K562 (cell line): ENCODE results near the gene RPS6KA2. TPM values are rescaled to one million over a fixed set of nuclear protein-coding genes. Genes with fewer than 3 reads are reported as not detected.
A peak's percentile ranks its signal among the peaks of the same experiment; 100 is the strongest.

Experiments used
- ATAC-seq: fragments of 200-7000 bp; cut with Tn5 transposase; 3 replicates; pipeline ENCODE4 v1.9.1; 2020; ENCODE audit warnings: moderate library complexity
- BruUV-seq: library from RNA; stranded (reverse); fragments of 400-500 nt; replicated peaks from 2 replicates; lab custom pipeline; 2021; lab: Mats Ljungman, UMichigan
- CTCF ChIA-PET: fragments of 300-600 bp; formaldehyde crosslinking; extraction: SDS; loops from one replicate; lab custom pipeline; 2021; ENCODE audit warnings: low intra/inter-chr PET ratio; lab: Yijun Ruan, JAX
- POLR2A ChIA-PET: fragments of 300-600, 350-650 bp; sonication (Branson Sonifier 250); formaldehyde crosslinking; extraction: SDS; loops from one replicate; lab custom pipeline; 2021; ENCODE audit warnings: antibody characterized with exemption, inconsistent platforms; lab: Yijun Ruan, JAX
- DNase-seq, 4 experiments: peaks; one replicate each; pipeline versions ENCODE4 v3.0.0 to v3.0.0-alpha.2; 2011 to 2018; ENCODE audit warnings: low spot score in 3 of 4, mixed read lengths in 3 of 4; ENCODE audit errors: extremely low read depth in 1 of 4
- FAIRE-seq: peaks from 2 replicates; lab custom pipeline; 2011; peaks lifted over from hg19 to GRCh38; lab: Jason Lieb, UNC
- H2AFZ ChIP-seq: 2 replicates; pipeline ENCODE4 v1.6.0; 2011; ENCODE audit warnings: low read depth, low read length, control low read depth, inconsistent platforms
- H3K27ac ChIP-seq: fragments of 200-600 bp; 3 replicates; pipeline ENCODE4 v1.8.0; 2011; ENCODE audit warnings: low read depth, mild to moderate bottlenecking, control low read depth, inconsistent platforms, low read length, moderate library complexity, mixed read lengths; ENCODE audit errors: extremely low read depth
- H3K27me3 ChIP-seq, 2 experiments: fragments of 300-600 bp in 1 of 2; 2 replicates in 1 of 2; 3 replicates in 1 of 2; pipeline versions ENCODE4 v1.6.0 to v1.8.0; 2011; ENCODE audit warnings: inconsistent platforms in 2 of 2, low read length in 2 of 2, mild to moderate bottlenecking in 1 of 2, mixed read lengths in 1 of 2, moderate library complexity in 1 of 2; ENCODE audit not compliant: control insufficient read depth in 2 of 2, insufficient read depth in 2 of 2
- H3K36me3 ChIP-seq: fragments of 300-600 bp; 3 replicates; pipeline ENCODE4 v1.8.0; 2011; ENCODE audit warnings: mild to moderate bottlenecking, low read length, inconsistent platforms; ENCODE audit not compliant: control insufficient read depth, insufficient read depth
- H3K4me1 ChIP-seq, 2 experiments: fragments of 200-600 bp in 1 of 2; replicated peaks in 1 of 2; 2 replicates in 1 of 2; 3 replicates in 1 of 2; pipeline versions ENCODE4 v1.5.1 to v1.8.0; 2011; ENCODE audit warnings: inconsistent platforms in 2 of 2, low read length in 2 of 2, mild to moderate bottlenecking in 1 of 2, mixed read lengths in 1 of 2, moderate library complexity in 1 of 2; ENCODE audit not compliant: control insufficient read depth in 2 of 2, insufficient read depth in 2 of 2
- H3K4me2 ChIP-seq: 2 replicates; pipeline ENCODE4 v1.6.1; 2011; ENCODE audit warnings: low read length, control low read depth, inconsistent platforms, mixed read lengths; ENCODE audit not compliant: insufficient read depth
- H3K4me3 ChIP-seq: fragments of 200-600 bp; sonication (generic), shearing (Covaris generic); 2 replicates; pipeline ENCODE4 v1.5.1; 2016; ENCODE audit warnings: control low read depth, inconsistent platforms
- H3K79me2 ChIP-seq: fragments of 200-600 bp; 3 replicates; pipeline ENCODE4 v1.8.0; 2011; ENCODE audit warnings: low read length, inconsistent platforms; ENCODE audit not compliant: control insufficient read depth, insufficient read depth
- H3K9ac ChIP-seq, 2 experiments: 2 replicates each; pipeline versions ENCODE4 v1.6.0 to v1.6.1; 2011; ENCODE audit warnings: low read depth in 2 of 2, low read length in 2 of 2, control low read depth in 1 of 2, inconsistent platforms in 1 of 2, mild to moderate bottlenecking in 1 of 2, mixed read lengths in 1 of 2; ENCODE audit not compliant: insufficient read depth in 1 of 2
- H3K9me1 ChIP-seq: one replicate; pipeline ENCODE4 v1.6.0; 2011; ENCODE audit warnings: inconsistent platforms, mild to moderate bottlenecking, low read length, moderate library complexity; ENCODE audit not compliant: control insufficient read depth, insufficient read depth
- H3K9me3 ChIP-seq: replicated peaks from 2 replicates; pipeline ENCODE4 v1.5.1; 2011; ENCODE audit warnings: low read depth, low read length, inconsistent platforms; ENCODE audit not compliant: control insufficient read depth, insufficient read depth
- H4K20me1 ChIP-seq: replicated peaks from 2 replicates; pipeline ENCODE4 v1.6.1; 2011; ENCODE audit warnings: low read length, inconsistent platforms, mixed read lengths; ENCODE audit not compliant: control insufficient read depth, insufficient read depth
- ATF3 ChIP-seq, 2 experiments: fragments of 450-650 bp in 1 of 2; sonication (generic) in 1 of 2; formaldehyde crosslinking in 1 of 2; IDR thresholded peaks in 1 of 2; conservative IDR thresholded peaks in 1 of 2; 2 replicates each; pipeline versions ENCODE4 v1.6.1 to v1.8.1; 2016 to 2023; ENCODE audit warnings: mild to moderate bottlenecking in 2 of 2, moderate library complexity in 2 of 2, inconsistent platforms in 1 of 2, missing genetic modification reagents in 1 of 2
- FOXA1 ChIP-seq: fragments of 450-650 bp; IDR thresholded peaks from 2 replicates; pipeline ENCODE4 v1.6.1; 2016; ENCODE audit warnings: mild to moderate bottlenecking, borderline replicate concordance
- L3MBTL2 ChIP-seq: fragments of 450-650 bp; IDR thresholded peaks from 2 replicates; pipeline ENCODE4 v1.6.1; 2016; ENCODE audit warnings: mild to moderate bottlenecking, moderate library complexity
- LCOR ChIP-seq: sonication (generic); formaldehyde crosslinking; IDR thresholded peaks from 2 replicates; pipeline ENCODE4 v1.8.0; 2022; ENCODE audit warnings: mild to moderate bottlenecking, missing genetic modification reagents
- MAX ChIP-seq: sonication (generic); formaldehyde crosslinking; IDR thresholded peaks from 2 replicates; pipeline ENCODE4 v1.9.0; 2022; ENCODE audit warnings: mild to moderate bottlenecking, missing genetic modification reagents
- MYC ChIP-seq, 2 experiments: fragments of 250-450 bp in 1 of 2; sonication (Bioruptor Pico) in 1 of 2; IDR thresholded peaks; 2 replicates each; pipeline versions ENCODE4 v1.5.1 to v1.6.1; 2012 to 2021; ENCODE audit warnings: low read depth in 2 of 2, borderline replicate concordance in 1 of 2, improper control_type of control experiment in 1 of 2, low read length in 1 of 2, mild to moderate bottlenecking in 1 of 2, moderate library complexity in 1 of 2
- PHF20 ChIP-seq: fragments of 450-650 bp; IDR thresholded peaks from 2 replicates; pipeline ENCODE4 v1.6.1; 2018; ENCODE audit not compliant: partially characterized antibody
- SIN3B ChIP-seq: fragments of 450-650 bp; IDR thresholded peaks from 2 replicates; pipeline ENCODE4 v1.6.1; 2017; ENCODE audit warnings: low read depth, mild to moderate bottlenecking, moderate library complexity
- SRSF3 ChIP-seq: fragments of 200-400 bp; formaldehyde crosslinking; IDR thresholded peaks from 2 replicates; pipeline ENCODE4 v1.6.1; 2016; ENCODE audit warnings: mild to moderate bottlenecking, low read length, moderate library complexity; ENCODE audit not compliant: insufficient read depth
- TAL1 ChIP-seq: fragments of 450-650 bp; IDR thresholded peaks from 2 replicates; pipeline ENCODE4 v1.6.1; 2016; ENCODE audit warnings: mild to moderate bottlenecking
- ZNF436 ChIP-seq: fragments of 250-450, 450-650 bp; sonication (Bioruptor Pico); formaldehyde crosslinking; IDR thresholded peaks from 2 replicates; pipeline ENCODE4 v1.7.0; 2020; ENCODE audit warnings: mild to moderate bottlenecking
- WGBS: fragments of 100-300 bp; shearing (Covaris generic); methylation state at CpG from one replicate; pipeline ENCODE4 v1.1.6; 2016; ENCODE audit warnings: low coverage, mixed read lengths; ENCODE audit not compliant: insufficient coverage; ENCODE audit errors: missing lambda C conversion rate; 5-methylcytosine and 5-hydroxymethylcytosine counted together
- in situ Hi-C: fragments of 300-500 bp; cut with MboI; formaldehyde crosslinking; loops from 4 replicates; pipeline ENCODE4 v1.15.0; 2018; ENCODE audit warnings: inconsistent platforms, mixed read lengths
- intact Hi-C: fragments of 100-400 bp; cut with micrococcal nuclease; formaldehyde crosslinking; loops from 2 replicates; pipeline ENCODE4 v1.14.2; 2022
- polyA plus RNA-seq, 8 experiments: library from polyadenylated mRNA; depleted of rRNA in 4 of 8; stranded (reverse) in 5 of 8; unstranded in 3 of 8; fragments of >200 nt; fragmentation: Nextera tagmentation in 2 of 8; fragmentation: Illumina TruSeq in 1 of 8; extraction: Ambion mirVana in 2 of 8; extraction: Trizol in 1 of 8; gene quantifications; 2 replicates each; pipeline versions ENCODE4 v1.2.1 to v1.2.3, GENCODE V29; 2011 to 2014; ENCODE audit warnings: inconsistent platforms in 1 of 8, missing spikeins in 1 of 8
- total RNA-seq, 7 experiments: library from RNA; depleted of rRNA in 6 of 7; stranded (reverse); fragments of >200 nt in 6 of 7; fragmentation: Illumina TruSeq in 2 of 7; extraction: Trizol in 2 of 7; gene quantifications; 2 replicates each; pipeline versions ENCODE4 v1.2.1 to v1.2.3, GENCODE V29; 2011 to 2021; ENCODE audit warnings: low replicate concordance in 1 of 7

Gene RPS6KA2
- total and polyA plus RNA-seq, 9 of the 15 experiments (the other 6 are each of a cell fraction or from before 2014, with no cell fraction given) = 0.29 to 1.00 (median 0.53) TPM

DNA sequence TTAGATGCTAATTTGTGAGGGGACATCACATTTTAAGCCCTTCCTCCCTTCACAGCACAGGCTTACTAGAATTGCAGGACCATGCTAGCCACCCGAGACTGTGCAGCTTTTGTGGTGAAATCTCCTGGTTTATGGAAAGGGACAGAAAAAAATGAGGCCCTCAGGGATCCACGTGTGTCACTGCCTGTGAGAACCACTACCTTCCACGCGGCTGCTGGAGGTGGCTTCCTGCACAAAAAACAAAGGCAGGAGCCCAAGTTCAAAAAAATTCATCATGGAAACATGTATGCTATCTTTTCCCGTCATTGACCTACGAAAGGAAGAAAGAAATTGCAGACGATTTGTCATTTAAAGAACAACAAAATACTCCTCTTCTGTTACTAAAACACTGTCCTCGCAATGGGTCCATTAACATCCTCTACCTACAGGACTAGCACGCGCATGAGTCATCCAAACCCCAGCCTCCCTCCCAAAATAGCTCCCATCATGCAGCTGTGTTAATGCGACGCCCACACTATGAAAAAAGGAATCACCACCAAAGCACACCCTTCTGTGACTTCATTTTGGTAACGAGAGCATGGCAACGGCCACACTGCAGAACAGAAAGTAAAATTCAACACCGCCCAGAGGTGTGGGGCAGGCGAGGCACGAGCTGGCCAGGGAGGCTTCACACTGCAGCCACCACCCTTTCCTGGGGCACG lies 86.3 kb downstream of the RPS6KA2 start:
- H3K36me3 ChIP-seq = no peaks in the 10 kb centered on the region
- FAIRE-seq = no peak
- WGBS = under 1% methylated on average over 18 of the region's 18 CpGs
- no peaks in the 10 kb centered on the region for H3K9me3 ChIP-seq
- intact Hi-C loops = no loop called here
- in situ Hi-C loops = no loop called here
- no peaks in the 10 kb centered on the region for H3K9me1 ChIP-seq
- ChIA-PET CTCF (no interaction called here), POLR2A (no interaction called here)
- H2AFZ ChIP-seq = no peak overlapping the region
- no peak overlapping the region for H3K9ac ChIP-seq
- H3K79me2 ChIP-seq = no peaks in the 10 kb centered on the region
- no TSS peak for BruUV-seq
- H3K4me1 ChIP-seq = no peaks in the 10 kb centered on the region; a peak in 1 of 5 replicates
- peaks cover 40 to 67% of the 10 kb centered on the region in 2 experiments for H3K27me3 ChIP-seq
- H4K20me1 ChIP-seq = no peaks in the 10 kb centered on the region
- peak; percentile 62 for ATAC-seq
- no peak overlapping the region for H3K4me3 ChIP-seq
- DNase-seq = peak; percentile 18 to 28 (median 24)
- H3K4me2 ChIP-seq = no peak overlapping the region
- H3K27ac ChIP-seq = no peak overlapping the region
- TF ChIP-seq SRSF3 = no peak
- no peak for TF ChIP-seq TAL1
- no peak for TF ChIP-seq MYC (IDR thresholded peaks at IDR 0.05; ENCODE audit: low read depth, low read length)
- no peak for TF ChIP-seq MYC (CRISPR knock-in tag; IDR thresholded peaks at IDR 0.05; ENCODE audit: borderline replicate concordance, low read depth)
- peak; percentile 51; the same call in 1 of the 2 replicates for TF ChIP-seq LCOR (CRISPR knock-in tag)
- TF ChIP-seq ZNF436 (CRISPR knock-in tag) = no peak
- no peak for TF ChIP-seq SIN3B
- TF ChIP-seq PHF20 = no peak
- TF ChIP-seq ATF3 (IDR thresholded peaks at IDR 0.05) = peak; percentile 53
- no peak for TF ChIP-seq ATF3 (CRISPR knock-in tag; conservative IDR thresholded peaks at IDR 0.05)
- no peak for TF ChIP-seq FOXA1
- TF ChIP-seq MAX (CRISPR knock-in tag) = peak; percentile 47; the same call in 1 of the 2 replicates
- TF ChIP-seq L3MBTL2 = peak; percentile 34; the same call in 1 of the 2 replicates
